DOHH2 (cell line): ENCODE results near the gene GLYATL1.

ENCODE experiments used
- H3F3A ChIP-seq: fragments of 200-600 bp; sonication (generic), shearing (Covaris generic); 2 replicates; pipeline ENCODE4 v1.6.0; 2016; ENCODE audit warnings: antibody characterized with exemption, mild to moderate bottlenecking; ENCODE audit not compliant: control insufficient read depth, insufficient read depth
- H3K27ac ChIP-seq: fragments of 200-600 bp; sonication (generic); 2 replicates; pipeline ENCODE4 v1.5.1; 2014; ENCODE audit warnings: low read depth, mild to moderate bottlenecking, low read length, moderate library complexity
- H3K27me3 ChIP-seq: fragments of 200-600 bp; sonication (generic); 2 replicates; pipeline ENCODE4 v1.6.1; 2014; ENCODE audit warnings: mild to moderate bottlenecking, low read length, mixed read lengths; ENCODE audit not compliant: control insufficient read depth
- H3K36me3 ChIP-seq: fragments of 200-600 bp; sonication (generic); 2 replicates; pipeline ENCODE4 v1.6.1; 2014; ENCODE audit warnings: mild to moderate bottlenecking, low read length, moderate library complexity, mixed read lengths; ENCODE audit not compliant: control insufficient read depth
- H3K4me1 ChIP-seq: fragments of 200-600 bp; sonication (generic); 2 replicates; pipeline ENCODE4 v1.6.1; 2014; ENCODE audit warnings: mild to moderate bottlenecking, low read length, mixed read lengths; ENCODE audit not compliant: control insufficient read depth
- H3K4me2 ChIP-seq: fragments of 200-600 bp; sonication (generic); 2 replicates; pipeline ENCODE4 v1.6.0; 2014; ENCODE audit warnings: mild to moderate bottlenecking, low read length, moderate library complexity
- H3K4me3 ChIP-seq: fragments of 200-600 bp; sonication (generic); 2 replicates; pipeline ENCODE4 v1.5.1; 2014; ENCODE audit warnings: mild to moderate bottlenecking, low read length, mixed read lengths
- H3K79me2 ChIP-seq: fragments of 200-600 bp; sonication (generic); 2 replicates; pipeline ENCODE4 v1.6.1; 2014; ENCODE audit warnings: mild to moderate bottlenecking, low read length, mixed read lengths; ENCODE audit not compliant: control insufficient read depth
- H3K9me2 ChIP-seq: fragments of 200-600 bp; sonication (generic); replicated peaks from 2 replicates; pipeline ENCODE4 v1.6.1; 2014; ENCODE audit warnings: mild to moderate bottlenecking, low read length, mixed read lengths; ENCODE audit not compliant: control insufficient read depth
- H3K9me3 ChIP-seq: fragments of 200-600 bp; sonication (generic); 2 replicates; pipeline ENCODE4 v1.6.1; 2014; ENCODE audit warnings: antibody characterized with exemption, low read length, mixed read lengths; ENCODE audit not compliant: control insufficient read depth, insufficient read depth
- H4K20me1 ChIP-seq: fragments of 200-600 bp; sonication (generic); 2 replicates; pipeline ENCODE4 v1.6.0; 2014; ENCODE audit warnings: low read depth, mild to moderate bottlenecking, antibody characterized with exemption, low read length, moderate library complexity; ENCODE audit not compliant: control insufficient read depth, insufficient read depth
- CTCF ChIP-seq: fragments of 200-600 bp; sonication (generic); IDR thresholded peaks from one replicate; pipeline ENCODE4 v1.5.1; 2014; ENCODE audit warnings: antibody characterized with exemption, mild to moderate bottlenecking, low read depth, low read length; ENCODE audit not compliant: poor library complexity, severe bottlenecking
- EZH2phosphoT487 ChIP-seq: fragments of 200-600 bp; sonication (generic); IDR thresholded peaks from 2 replicates; pipeline ENCODE4 v1.6.1; 2017; ENCODE audit warnings: borderline replicate concordance, mild to moderate bottlenecking, antibody characterized with exemption, low read length, moderate library complexity, mixed read lengths

The GLYATL1 gene

GRCh38 chr11:58914821-58915543, 24.3 kb upstream of the GLYATL1 start:
- Histone ChIP-seq H4K20me1 (no peaks in the 10 kb centered on the region), H3K79me2 (no peaks in the 10 kb centered on the region), H3F3A (no peaks in the 10 kb centered on the region), H3K9me2 (no peaks in the 10 kb centered on the region), H3K9me3 (peaks cover 30% of the 10 kb centered on the region), H3K27ac (no peak overlapping the region), H3K36me3 (no peaks in the 10 kb centered on the region), H3K4me1 (no peaks in the 10 kb centered on the region; the same call in 1 of the 2 replicates), H3K4me3 (no peak overlapping the region), H3K27me3 (no peaks in the 10 kb centered on the region), H3K4me2 (no peak overlapping the region)
- TF ChIP-seq EZH2phosphoT487 (no peak), CTCF (no peak)

GRCh38 chr11:58916637-58917036, 22.7 kb upstream of the GLYATL1 start:
- TF ChIP-seq EZH2phosphoT487 (no peak), CTCF (no peak)

GRCh38 chr11:58917159-58917783, 22.0 kb upstream of the GLYATL1 start:
- H3K4me2 ChIP-seq, result no peak overlapping the region
- H3K4me1 ChIP-seq, result no peaks in the 10 kb centered on the region; the same call in 1 of the 2 replicates
- no peak overlapping the region for H3K4me3 ChIP-seq
- H4K20me1 ChIP-seq, result no peaks in the 10 kb centered on the region
- no peaks in the 10 kb centered on the region for H3K36me3 ChIP-seq
- no peak for TF ChIP-seq EZH2phosphoT487
- no peak for TF ChIP-seq CTCF
- H3K9me2 ChIP-seq, result no peaks in the 10 kb centered on the region
- H3K9me3 ChIP-seq, result peaks cover 30% of the 10 kb centered on the region
- no peaks in the 10 kb centered on the region for H3F3A ChIP-seq
- no peak overlapping the region for H3K27ac ChIP-seq
- H3K27me3 ChIP-seq, result no peaks in the 10 kb centered on the region
- H3K79me2 ChIP-seq, result no peaks in the 10 kb centered on the region

More at GRCh38 chr11:58916637-58917036, 22.7 kb upstream of the GLYATL1 start:
- no peaks in the 10 kb centered on the region; the same call in 1 of the 2 replicates for H3K4me1 ChIP-seq
- H3K27ac ChIP-seq, result no peak overlapping the region
- no peaks in the 10 kb centered on the region for H3K79me2 ChIP-seq
- H3F3A ChIP-seq, result no peaks in the 10 kb centered on the region
- H3K36me3 ChIP-seq, result no peaks in the 10 kb centered on the region
- H3K9me3 ChIP-seq, result peaks cover 30% of the 10 kb centered on the region
- H3K4me3 ChIP-seq, result no peak overlapping the region
- H4K20me1 ChIP-seq, result no peaks in the 10 kb centered on the region
- H3K4me2 ChIP-seq, result no peak overlapping the region
- H3K27me3 ChIP-seq, result no peaks in the 10 kb centered on the region
- H3K9me2 ChIP-seq, result no peaks in the 10 kb centered on the region
